GM18867 (cell line): ENCODE measurements around the gene SLC16A2.
"Not testable (repeated sequence)": the region's sequence is repeated elsewhere in the genome, so short reads cannot be mapped to it uniquely, and the experiment has no call there.

Experiments used
- ATAC-seq: cut with Tn5 transposase; IDR thresholded peaks from one replicate; pipeline ENCODE4 v1.9.1; 2021; ENCODE audit warnings: mild to moderate bottlenecking, moderate library complexity; ENCODE audit not compliant: unreplicated experiment

Gene SLC16A2

DNA sequence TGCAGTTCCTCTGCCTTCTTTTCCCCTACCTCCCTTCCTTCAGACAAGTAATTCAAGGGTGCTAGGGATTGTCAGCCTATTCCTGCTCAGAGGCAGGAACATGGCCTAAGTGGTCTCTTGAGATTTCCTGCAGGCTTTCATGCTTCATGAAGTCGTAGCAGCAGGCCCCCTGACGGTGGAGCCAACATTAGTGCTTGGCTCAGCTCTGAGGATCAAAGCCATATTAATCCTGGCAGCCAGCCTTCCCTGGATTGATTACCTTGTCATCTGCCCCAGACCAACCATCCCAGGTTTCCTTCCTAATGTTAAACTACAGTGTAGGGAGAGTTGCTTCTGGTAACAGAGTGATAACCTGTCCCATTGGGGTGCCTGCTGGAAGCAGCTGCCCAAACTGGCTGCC is 84.1 kb downstream of the SLC16A2 start:
- ATAC-seq, result no peak

DNA sequence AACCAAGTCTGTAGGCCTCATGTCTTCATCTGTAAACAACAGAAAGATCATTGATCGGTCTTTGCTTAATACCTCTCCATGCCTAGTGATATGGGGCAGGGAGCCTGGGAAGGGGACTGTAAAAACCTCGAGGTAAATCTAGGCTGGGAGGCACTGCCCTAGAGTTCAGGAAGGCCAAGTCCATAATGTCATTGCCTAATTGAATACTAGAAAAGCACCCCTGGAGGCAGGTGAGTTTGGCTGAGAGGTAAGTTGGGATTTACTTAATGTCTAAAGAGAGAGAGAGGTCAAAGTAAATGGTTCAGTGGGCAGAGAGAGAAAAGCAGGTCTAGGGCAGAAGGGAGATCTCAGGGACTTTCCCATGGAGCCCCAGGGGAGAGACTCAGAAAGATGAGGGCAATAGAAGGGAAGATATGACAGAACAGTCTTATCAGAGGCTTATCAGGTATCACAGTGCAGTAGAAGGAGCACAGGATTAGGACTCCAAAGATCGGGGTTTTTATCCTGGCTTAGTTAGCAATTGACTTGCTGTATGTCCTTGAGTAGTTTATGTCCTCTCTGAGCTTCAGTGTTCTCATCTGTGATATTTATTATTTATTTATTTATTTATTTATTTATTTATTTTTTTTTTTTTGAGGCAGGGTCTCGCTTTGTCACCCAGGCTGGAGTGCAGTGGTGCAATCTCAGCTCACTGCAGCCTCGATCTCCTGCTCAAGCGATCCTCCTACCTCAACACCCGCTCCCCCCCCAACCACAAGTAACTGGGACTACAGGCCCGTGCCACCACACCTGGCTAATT is 85.2 kb downstream of the SLC16A2 start:
- peak; percentile 79 for ATAC-seq

DNA sequence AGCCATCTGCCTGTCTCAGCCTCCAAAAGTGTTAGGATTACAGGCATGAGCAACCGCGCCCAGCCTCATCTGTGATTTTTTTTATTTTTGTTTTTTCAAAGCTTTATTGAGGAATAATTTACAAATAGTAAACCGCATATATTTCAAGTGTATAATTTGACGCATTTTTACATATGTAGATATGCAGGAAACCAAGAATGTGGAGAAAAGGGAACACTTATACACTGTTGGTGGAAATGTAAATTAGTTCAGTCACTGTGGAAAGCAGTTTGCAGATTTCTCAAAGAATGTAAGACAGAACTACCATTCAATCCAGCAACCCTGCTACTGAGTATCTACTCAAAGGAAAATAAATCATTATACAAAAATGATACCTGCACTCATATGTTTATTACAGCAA is 85.9 kb downstream of the SLC16A2 start:
- no peak for ATAC-seq

DNA sequence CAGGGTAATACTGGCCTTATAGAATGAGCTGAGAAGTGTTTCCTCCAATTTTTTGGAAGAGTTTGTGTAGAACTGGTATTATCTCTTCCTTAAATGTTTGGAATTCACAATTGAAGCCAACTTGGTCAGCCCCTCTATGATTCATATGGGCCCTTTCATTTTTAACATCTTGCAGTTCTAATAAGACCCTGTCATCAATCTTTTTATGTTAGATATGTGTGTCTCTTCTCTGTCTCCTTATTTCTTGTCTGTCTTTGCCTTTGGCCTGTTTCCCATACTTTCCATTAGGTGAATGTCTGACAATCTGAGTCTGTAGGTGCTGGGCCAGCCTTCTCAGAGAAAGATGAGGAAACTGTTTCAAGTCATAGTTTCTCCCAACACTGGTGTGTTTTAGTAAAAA is 88.7 kb downstream of the SLC16A2 start:
- peak; percentile 16 for ATAC-seq

DNA sequence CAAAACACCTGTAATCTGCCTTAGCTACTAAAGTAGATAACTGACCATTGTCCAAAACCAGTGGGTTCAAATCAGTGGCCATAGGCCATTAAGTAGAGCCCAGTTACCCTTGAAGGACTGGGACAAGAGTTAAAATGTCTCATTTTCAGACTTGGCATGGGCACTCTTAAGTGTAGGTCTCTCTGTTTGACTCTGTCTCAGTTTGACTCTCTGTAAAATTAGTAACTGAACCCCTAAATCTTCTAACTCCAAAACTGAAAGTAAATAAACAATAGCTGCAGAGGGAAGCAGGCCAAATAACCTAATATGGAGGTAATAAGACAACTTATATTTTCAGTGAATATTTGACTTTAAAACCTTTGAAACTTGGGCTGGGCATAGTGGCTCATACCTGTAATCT is 89.1 kb downstream of the SLC16A2 start:
- peak; percentile 69 for ATAC-seq

DNA sequence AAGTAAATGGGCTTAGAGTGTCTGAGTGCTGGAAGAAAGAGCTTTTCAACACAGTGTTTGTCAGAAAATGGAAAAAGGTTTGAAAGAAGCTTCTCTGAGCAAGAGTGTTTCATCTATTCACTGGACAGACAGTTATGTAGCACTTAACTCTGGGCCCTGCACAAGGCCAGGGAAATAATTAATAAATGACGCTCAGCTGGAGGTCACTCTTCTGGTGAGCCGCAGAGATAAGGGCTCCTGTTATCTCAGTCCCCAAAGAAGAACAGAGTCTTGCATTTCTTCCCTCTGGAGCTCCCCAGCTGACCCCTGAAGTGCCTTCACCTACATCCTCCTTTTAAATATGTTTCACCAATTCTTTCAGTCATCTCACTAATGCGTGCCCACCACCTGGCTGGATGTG is 90.4 kb downstream of the SLC16A2 start:
- ATAC-seq, result no peak

DNA sequence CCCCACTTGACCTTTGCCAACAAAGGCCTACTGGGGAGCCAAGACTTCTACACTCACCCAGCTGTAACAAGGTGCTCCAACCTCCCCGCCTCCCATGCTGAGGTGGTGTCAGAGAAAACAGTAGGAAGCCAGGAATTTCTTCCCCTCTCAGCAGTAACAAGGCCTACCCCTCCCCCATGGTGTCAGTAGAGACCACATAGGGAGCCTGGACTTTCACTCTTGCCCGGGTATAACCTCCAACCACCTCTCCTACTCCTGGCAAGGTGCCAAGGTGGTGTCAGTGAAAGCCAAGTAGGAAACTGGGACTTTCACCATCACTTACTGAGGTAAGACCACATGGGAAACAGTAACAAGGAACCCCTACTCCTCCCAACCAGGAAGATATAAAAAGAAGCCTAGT is 93.1 kb downstream of the SLC16A2 start:
- ATAC-seq, result no peak

DNA sequence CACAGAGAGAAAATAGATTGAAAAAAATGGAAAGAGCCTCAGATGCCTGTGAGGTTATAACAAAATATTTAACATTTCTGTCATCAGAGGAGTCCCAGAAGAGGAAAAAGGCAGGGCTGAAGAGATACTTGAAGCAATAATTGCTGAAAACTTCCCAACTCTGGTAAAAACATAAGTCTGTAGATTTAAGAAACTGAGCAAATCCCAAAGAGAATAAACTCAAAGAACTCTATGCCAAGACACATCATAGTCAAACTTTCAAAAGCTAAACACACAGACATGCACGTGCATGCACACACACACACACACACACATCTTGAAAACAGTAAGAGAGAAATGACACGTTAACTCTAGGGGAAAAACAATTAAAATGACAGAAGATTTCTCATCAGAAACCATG is 94.1 kb downstream of the SLC16A2 start:
- ATAC-seq, result no peak

DNA sequence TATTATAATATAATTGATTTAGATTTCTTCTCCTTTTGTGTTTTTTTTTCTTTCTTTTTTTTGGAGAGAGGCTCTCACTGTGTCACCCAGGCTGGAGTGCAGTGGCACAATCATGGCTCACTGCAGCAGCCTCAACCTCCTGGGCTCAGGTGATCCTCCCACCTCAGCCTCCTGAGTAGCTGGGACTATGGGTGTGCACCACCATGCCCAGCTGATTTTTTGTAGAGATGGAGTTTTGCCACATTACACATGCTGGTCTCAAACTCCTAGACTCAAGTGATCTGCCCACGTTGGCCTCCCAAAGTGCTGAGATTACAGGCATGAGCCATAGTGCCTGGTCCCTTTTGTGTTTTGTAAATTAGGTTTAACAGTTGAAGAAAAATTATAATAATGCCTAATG is 94.7 kb downstream of the SLC16A2 start:
- ATAC-seq, result not testable (repeated sequence)

DNA sequence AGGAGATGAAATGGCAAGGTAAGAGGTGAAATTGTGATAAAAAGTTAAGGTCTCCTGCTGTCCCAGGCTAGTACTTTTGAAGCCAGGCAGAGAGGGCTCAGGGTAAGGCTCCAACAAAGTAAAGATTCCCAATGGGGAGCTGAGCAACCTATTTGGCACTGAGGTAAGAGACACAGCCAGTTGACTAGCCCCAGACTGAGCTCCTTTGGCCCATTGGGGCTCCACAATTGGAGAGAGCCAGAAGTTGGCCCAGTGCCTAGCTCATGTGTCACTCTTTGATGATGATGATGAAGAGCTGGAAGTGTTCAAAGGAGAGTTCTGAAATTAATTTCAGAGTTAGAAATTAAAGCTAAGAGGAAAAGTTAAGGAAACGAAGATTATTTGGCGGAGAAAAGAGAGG is 98.6 kb downstream of the SLC16A2 start:
- ATAC-seq, result no peak

DNA sequence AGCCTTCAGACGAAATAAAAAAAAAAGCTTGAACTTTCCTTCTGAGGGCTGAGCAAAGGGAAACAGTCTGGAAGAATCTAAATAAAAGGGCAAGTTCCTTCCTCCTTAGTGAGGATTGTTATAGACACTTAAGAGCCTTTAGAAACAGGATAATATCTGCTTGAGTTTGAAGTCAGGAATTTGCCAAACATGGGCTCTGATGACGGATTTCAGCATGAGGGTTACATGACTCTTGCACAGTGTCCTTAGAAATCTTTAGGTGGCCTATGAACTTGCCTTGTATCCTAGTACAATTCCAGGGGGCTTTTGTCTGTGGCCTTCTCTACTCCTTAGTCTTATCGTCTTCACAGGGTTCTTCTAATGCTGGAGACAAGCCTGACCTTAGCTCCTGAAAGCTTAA is 99.0 kb downstream of the SLC16A2 start:
- no peak for ATAC-seq

DNA sequence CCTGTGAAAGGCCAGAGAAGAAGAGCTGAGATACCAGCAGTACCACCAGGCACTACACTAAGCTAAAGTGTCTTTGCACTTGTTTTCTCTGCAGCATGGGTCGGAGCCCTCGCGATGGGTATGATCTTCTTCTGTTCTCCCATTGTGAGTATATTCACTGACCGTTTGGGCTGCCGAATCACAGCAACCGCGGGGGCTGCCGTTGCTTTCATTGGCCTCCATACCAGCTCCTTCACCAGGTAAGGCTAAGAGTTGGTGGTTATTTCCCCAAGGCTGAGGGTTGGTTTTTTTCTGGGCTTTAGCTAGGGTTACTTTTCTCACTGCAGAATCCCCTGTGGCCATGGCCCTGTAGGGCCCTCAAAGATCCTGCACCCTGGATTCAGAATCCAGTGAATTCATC is 99.6 kb downstream of the SLC16A2 start:
- no peak for ATAC-seq

DNA sequence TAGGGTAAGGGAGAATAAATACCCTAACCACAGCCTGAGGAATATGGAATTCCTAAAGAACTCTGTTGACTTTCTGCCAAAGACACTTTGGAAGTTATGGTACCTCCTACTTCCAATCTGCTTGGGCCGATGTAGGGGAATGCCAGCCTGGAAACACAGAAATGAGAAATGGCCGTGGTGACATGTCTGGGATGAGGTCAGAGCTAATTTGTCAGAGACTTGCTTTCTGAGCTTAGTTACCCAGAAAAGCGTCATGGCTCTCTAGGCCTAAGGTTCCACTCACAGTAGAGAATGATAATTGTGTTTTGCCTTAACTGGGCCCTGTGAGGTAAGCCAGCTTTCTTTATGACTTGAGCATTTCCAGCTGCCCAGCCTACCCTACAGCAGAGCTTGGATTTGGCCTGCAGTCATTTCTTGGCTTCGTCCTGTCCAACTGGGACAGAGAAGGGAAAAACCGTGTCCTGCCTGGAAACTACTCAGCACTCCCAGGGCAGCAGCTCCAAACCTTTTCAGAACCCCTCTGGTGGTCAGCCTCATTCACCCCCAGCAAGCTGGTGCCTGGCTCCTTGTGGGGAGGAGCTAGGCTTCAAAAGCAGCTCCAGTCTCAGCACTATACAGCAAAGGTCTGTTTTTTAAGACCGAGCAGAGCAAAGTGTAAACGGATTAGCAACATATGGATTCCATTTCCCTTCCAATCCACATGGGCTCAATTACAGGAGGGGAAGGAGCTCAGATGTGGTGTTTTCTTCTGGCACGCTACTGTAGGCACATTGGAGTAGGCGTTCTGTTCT is 100.9 kb downstream of the SLC16A2 start:
- ATAC-seq, result no peak

DNA sequence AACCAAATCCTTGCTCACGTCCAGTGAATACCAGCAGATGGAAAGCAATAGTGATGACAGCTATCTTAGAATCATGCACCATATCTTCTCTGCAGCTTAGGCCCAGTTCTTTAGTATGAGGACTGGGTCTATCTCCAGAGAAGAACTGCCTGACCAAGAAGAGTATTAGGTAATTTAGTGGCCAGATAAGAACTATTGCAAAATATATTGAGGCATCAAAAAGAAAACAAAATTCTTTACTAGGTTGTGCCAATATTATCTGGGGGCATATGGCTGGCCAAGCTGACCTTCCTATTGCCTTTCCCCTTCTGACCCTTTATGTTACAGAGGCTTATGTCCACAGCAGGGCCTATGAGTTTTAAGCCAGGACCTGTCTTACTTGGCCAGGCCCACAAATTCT is 101.9 kb downstream of the SLC16A2 start:
- no peak for ATAC-seq

DNA sequence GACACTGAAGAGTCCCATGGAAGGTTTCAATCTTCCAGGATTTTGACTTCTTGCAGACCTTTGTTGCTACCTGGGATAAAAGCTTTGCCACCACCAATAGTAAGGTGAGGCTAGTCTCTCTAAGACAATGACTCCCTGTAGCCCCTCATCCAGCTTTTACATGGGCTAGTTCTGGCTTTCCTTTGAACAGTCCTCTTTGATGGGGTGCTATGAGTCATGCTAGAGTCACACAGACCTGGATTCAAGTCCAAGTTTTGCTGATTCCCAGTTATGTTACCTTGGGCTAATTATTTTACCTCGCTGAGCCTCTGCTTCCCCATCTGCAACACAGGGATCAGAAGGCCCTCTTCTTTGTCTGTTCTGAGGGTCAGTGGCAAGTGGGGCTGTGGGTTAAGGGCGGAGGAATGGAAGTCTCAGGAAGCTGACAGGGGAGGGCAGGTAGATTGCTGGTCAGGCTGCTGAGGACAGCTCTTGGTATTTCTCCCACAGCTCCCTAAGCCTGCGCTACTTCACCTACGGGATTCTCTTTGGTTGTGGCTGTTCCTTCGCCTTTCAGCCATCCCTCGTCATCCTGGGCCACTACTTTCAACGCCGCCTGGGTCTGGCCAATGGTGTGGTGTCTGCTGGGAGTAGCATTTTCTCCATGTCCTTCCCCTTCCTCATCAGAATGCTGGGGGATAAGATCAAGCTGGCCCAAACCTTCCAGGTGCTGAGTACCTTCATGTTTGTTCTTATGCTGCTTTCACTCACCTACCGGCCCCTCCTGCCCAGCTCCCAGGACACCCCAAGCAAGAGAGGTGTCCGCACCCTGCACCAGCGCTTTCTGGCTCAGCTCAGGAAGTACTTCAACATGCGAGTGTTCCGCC is 102.8 kb downstream of the SLC16A2 start:
- ATAC-seq, result no peak

DNA sequence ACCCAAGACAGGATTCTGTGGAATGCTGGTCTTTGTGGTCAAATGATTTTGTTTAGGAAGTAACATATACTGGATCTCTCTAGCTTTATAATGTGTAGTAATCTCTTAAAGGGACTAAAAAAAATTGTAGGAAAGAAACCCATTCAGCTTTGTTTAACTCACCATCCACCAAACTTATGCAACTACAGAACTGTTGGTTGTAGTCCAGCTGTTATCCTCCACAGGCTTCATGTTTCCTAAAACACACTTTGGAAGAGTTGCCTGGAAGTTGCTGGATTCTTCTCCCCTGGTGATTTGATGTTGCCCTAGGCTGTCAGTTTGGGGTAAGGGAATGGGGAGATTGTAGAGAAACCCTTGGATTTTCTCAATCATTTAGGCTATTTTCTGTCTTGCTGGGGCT is 103.8 kb downstream of the SLC16A2 start:
- no peak for ATAC-seq

DNA sequence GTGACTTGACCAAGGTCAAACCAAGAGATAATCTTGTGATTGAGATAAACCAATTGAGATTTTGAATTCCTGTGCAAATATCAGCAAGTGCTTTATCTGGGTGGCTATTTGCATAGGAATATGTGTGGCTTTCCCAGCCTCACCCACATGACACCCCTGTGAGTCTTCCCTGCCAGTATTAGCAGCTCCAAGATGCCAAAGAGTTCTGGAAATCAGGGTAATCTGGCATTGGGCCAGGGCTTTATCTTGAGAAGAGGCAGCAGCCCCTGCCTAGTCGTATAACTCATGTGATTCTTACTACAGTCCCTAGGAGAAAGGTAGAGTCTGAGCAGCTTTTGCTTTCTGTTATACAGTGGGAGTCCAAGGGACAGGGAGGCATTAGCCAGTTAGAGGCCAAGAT is 105.5 kb downstream of the SLC16A2 start:
- ATAC-seq, result no peak

DNA sequence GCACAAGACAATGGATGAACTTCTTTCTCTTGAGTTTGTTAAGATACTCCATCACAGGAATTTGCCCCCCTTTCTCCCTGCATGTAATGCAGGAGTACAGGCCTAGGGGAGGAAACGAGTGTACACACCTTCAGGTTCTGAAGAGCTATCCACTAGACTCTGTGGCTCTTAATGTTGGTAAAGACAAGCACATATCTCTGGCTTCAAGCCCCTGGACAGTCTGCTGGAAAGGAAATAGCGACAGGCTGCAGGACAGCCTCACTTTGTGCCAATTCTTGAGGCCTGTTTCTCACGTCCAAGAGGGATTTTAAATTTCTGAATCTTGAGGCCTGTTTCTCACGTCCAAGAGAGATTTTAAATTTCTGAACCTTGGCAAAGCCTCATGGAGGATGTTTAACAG is 106.1 kb downstream of the SLC16A2 start:
- no peak for ATAC-seq

DNA sequence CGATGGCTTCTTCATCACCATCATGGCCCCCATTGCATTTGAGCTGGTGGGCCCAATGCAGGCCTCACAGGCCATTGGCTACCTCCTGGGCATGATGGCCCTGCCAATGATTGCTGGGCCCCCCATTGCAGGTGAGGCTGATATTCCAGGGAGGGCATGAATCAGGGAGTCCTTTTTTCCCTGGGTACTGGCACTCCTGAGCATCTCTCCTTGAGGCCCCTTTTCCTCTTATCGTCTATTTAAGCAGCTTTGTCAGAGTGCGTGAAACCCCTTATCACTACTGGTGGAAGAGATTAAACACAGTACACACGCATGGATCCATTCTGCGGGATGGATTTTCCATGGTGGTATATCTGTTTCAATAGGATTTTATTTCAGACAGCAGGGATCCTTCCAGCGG is 108.0 kb downstream of the SLC16A2 start:
- ATAC-seq, result no peak

DNA sequence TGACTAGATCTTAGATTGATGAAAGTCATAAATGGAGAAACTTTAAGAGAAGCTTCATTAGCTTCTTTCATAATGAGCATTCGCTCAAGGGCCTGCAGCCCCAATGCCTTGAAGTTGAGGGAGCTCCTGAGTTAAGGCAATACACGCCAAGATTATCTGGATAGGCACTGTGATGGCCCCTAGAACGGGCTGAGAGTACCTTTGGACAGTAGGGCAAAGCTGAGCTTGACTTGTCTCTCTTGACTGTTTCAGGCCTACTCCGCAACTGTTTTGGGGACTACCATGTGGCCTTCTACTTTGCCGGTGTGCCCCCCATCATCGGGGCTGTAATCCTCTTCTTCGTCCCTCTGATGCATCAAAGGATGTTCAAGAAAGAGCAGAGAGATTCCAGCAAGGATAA is 109.8 kb downstream of the SLC16A2 start:
- no peak for ATAC-seq

DNA sequence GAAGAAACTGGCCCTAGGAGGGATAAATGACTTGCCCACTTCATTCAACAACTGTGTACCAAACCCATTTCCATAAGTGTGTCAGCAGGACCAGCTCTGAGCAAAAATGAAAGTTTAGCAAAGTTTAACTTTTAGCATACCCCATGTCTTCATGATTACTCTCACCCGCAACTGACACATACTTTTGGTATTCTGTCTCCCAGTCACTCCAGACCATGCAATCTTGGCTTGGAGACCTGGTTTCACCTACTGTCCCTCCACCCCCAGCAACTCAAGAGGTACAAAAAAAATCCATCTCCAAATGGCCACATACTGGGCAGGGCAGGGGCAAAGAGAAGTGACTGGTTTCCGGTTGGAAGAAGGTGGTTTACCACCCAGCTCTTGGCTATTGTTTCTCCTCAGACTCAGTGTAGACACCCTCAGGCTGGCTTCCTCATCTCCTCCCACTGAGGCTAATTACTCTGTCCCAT is 113.3 kb downstream of the SLC16A2 start:
- ATAC-seq, result peak; percentile 36

DNA sequence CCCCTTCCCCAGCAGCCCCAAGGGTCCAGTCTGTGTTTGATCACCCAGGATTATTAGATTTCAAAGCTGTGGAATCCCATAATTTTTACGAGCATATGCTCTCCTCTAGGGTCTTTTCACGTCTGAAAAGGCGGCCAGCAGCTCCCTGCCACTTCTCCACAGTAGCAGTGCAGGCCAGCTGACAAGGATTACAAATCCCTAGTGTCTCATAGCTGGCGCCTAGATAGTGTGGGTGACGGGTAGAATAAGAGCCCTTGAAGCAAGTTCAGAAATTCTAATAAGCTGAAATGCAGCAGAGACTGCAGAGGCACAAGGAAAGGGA is 113.8 kb downstream of the SLC16A2 start:
- no peak for ATAC-seq
